ENCODE measurements around the gene HAX1.
"Not testable (repeated sequence)": the region's sequence is repeated elsewhere in the genome, so short reads cannot be mapped to it uniquely, and the experiment has no call there.

HAX1 gene

DNA sequence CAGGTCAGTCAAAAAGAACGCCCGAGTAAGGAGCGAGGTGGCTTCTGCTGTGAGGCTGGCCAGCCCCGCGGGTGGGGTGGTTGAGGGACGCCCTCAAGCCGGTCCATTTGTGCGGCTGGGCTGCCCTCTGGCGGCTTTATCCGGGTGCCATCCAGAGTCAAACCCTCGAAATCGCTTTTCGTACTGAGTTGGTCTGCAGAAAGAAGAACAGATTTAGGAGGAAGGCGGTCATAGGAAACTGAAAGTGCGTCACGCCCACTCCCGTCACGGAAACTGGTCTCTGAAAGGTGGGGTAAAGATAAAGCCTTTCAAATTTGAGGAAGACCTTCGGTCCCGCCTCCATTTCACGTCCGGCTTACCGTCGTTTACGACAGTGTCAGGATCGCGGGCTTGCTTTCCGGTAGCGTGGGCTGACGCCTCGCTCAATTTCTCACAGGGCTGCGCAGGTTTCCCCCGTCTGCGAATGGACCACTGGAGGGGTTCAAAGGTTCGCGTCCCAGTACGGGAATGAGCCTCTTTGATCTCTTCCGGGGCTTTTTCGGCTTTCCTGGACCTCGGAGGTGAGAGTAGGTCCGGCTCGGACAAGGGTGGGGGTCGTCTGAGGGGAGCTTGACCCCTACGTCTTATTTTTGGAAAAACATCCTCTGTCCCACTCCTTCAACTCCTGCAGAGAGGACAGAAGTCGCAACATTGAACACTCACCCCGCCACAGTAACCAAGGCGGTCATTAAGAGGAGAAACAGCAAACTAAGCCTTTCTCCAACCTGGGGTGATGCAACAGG lies at the start of gene HAX1:
Gene HAX1, plus strand, starts transcription at position 413 of the 782 bp plus-strand sequence. Its CDS starts 95 bp downstream, at position 508.
- peak; percentile 97 for DNase-seq

GRCh38 chr1:154222918-154223317 lies 49.5 kb upstream of the HAX1 start:
- no peak for DNase-seq

GRCh38 chr1:154223621-154224020 lies 48.8 kb upstream of the HAX1 start:
- DNase-seq: no peak

DNA sequence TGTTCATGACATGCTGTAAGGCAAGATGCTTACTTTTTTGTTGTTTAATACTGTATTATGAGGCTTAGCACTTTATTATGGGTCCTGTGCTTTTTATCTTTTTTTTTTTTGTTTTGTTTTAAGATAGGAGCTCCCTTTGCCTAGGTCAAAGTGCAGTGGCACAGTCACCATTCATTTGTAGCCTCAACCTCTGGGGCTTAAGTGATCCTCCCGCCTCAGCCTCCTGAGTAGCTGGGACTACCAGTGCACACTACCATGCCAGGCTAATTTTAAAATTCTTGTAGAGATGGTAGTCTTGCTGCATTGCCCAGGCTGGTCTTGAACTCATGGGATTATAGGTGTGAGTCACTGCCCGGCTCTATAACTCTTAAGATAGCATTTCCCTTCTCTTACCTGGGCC lies 47.1 kb upstream of the HAX1 start:
- DNase-seq: no peak

DNA sequence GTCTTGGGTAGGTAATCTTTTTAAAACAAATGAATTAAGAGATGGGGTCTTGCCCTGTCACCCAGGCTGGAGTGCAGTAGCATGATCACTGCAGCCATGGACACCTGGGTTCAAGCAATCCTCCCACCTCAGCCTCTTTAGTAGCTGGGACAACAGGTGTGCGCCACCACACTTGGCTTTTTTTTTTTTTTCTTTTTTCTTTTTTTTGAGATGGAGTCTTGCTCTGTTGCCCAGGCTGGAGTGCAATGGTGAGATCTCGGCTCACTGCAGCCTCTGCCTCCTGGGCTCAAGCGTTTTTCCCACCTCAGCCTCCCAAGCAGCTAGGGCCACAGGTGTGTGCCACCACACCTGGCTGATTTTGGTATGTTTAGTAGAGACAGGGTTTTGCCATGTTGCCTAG lies 41.3 kb upstream of the HAX1 start:
- not testable (repeated sequence) for DNase-seq

GRCh38 chr1:154233127-154233526 lies 39.3 kb upstream of the HAX1 start:
- not testable (repeated sequence) for DNase-seq

- DNase-seq: no peak
Observed at GRCh38 chr1:154236855-154237254, 35.6 kb upstream of the HAX1 start.

- DNase-seq: no peak
Observed at GRCh38 chr1:154237435-154237834, 35.0 kb upstream of the HAX1 start.

DNA sequence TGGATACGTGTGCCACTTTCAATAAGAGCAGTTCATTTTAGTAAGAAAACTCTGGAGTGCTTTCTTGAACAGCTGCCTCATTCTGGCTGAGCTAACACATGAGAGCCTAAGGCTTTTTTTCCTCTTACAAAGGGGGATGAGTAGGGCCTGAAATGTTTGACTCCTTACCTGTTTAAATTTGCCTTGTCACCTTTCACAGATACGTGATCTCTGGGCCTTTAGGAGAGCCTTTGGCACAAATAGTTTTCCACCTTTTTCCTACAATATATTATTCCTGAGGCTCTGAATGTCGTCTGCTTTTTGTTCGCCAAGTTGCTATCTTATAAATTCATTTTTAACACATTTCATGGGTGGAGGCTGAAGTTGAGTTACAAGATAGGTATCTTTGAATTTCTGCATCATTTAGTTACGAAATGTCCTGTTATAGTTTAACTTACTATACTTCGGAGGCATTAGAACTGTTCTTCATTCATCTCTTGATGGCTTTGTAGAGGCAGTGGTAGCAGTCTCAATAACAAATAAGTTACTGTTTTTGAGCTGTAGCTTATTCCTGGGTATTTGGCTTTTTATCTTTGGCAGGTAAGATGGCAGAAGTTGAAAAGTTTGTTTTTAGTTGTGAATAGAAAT lies 34.4 kb upstream of the HAX1 start:
- DNase-seq: no peak

- no peak for DNase-seq
Observed at GRCh38 chr1:154239491-154239890, 32.9 kb upstream of the HAX1 start.

- no peak for DNase-seq
Observed at GRCh38 chr1:154240294-154240833, 32.1 kb upstream of the HAX1 start.

- DNase-seq: no peak
Observed at GRCh38 chr1:154241703-154242351, 30.6 kb upstream of the HAX1 start.

- no peak for DNase-seq
Observed at GRCh38 chr1:154253671-154254070, 18.8 kb upstream of the HAX1 start.

GRCh38 chr1:154256686-154257085 lies 15.7 kb upstream of the HAX1 start:
- DNase-seq: no peak

DNA sequence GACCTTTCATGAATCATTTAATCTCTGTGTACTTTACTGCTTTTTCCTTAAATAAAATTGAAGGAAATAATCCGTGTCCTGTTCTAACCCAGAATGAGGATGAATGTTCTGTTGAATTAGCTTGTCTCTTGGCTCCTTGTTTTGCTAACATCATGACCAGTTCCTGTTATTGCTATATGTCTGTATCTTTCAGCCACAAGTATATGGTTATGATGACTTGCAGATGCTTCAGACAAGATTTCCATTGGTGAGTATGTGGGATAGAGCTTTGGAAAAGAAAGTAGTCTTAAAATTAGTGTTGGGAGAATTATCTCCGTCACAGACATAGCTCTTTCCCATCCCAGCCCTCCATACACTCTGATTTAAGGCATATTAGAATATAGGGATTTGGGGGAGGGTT lies 13.6 kb upstream of the HAX1 start:
- DNase-seq: no peak

GRCh38 chr1:154260127-154260526 lies 12.3 kb upstream of the HAX1 start:
- DNase-seq: no peak

- DNase-seq: no peak
Observed at GRCh38 chr1:154263465-154264332, 8.7 kb upstream of the HAX1 start.

GRCh38 chr1:154264454-154264853 lies 8.0 kb upstream of the HAX1 start:
- DNase-seq: no peak

DNA sequence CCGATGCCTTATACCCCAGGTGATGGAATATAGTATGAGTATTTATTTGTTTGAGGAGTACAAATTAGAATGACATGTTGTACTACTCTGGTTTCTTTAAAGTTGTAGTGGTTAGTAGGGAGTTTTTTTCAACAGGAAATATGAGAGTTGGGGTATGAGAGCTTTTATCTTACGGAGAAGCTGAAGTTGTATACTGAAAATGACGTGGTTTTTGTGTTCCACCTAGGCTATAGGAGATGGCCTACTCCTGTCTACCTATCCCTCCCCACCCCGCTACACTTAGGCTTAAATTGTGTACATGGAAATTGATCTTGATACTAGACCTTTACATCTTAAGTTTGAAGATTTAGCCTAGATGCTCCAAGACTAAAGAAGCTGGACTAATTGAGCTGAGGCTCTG lies 6.8 kb upstream of the HAX1 start:
- DNase-seq: no peak

DNA sequence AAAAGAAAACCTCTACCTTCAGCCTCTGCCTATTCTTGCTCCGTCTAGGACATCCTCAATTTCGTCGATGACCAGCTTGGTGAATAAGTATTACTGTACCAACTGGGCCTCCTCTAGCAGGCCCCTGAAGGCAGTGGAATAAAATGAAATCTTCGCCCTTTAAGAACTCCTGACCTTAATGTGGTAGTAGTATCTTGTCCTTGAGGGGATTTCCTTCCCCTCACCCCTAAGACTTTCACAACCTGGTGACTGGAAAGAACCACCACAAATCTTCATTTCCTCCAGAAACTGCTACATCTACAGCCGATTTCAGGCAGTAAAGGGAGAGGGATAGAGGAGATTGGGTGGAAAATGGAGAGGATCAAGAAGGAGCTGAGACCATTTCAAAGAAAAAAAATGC lies 1.6 kb upstream of the HAX1 start:
- DNase-seq: no peak

DNA sequence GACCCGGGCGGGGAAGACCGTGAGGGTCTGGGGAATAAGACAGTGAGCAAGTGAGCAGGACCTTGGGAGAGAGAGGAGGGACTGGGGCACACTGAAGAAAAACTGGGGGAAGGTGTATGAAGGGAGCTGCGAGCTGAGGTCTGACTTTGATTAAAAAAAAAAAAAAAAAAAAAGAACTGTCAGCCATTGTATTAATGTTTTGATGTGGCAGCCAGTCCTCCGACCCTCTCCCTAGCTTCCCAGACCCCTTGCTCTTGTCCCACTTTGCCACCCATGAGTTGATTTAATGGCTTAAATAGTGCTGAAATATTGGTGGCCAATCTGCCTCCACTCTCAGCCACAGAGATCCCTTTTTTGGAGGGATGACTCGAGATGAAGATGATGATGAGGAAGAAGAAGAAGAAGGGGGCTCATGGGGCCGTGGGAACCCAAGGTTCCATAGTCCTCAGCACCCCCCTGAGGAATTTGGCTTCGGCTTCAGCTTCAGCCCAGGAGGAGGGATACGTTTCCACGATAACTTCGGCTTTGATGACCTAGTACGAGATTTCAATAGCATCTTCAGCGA lies 652 bp downstream of the HAX1 start:
- DNase-seq: no peak

DNA sequence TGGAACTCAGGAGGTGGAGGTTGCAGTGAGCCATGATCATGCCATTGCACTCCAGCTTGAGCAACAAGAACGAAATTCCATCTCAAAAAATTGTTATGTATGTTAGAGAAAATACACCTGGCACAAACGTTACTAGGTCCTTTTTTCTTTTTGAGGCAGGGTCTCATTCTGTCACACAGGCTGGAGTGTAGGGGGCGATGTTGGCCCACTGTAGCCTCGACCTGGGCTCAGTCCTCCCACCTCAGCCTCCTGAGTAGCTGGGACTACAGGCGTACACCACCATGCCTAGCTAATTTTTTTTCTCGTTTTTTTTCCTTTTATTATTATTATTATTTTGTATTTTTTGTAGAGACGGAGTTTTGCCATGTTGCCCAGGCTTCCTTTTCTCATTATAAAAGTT lies 4.4 kb downstream of the HAX1 start:
- DNase-seq: no peak
